Tongue (tissue), 2 donors: Measurements from ENCODE around the gene EPHA5. TPM values are rescaled to one million over a fixed set of nuclear protein-coding genes. Genes with fewer than 3 reads are reported as not detected.
A peak's percentile ranks its signal among the peaks of the same experiment; 100 is the strongest.
"Not testable (repeated sequence)": the region's sequence is repeated elsewhere in the genome, so short reads cannot be mapped to it uniquely, and the experiment has no call there.

ENCODE experiments used
- DNase-seq: peaks from one replicate; pipeline ENCODE4 v3.0.0-alpha.2; 2015
- total RNA-seq: library from RNA; depleted of rRNA; stranded (reverse); fragments of >200 nt; gene quantifications from one replicate; pipeline ENCODE4 v1.2.3, GENCODE V29; 2014

The EPHA5 gene
- total RNA-seq, 1 donor from 2014 or later, result 1.7 TPM

DNA sequence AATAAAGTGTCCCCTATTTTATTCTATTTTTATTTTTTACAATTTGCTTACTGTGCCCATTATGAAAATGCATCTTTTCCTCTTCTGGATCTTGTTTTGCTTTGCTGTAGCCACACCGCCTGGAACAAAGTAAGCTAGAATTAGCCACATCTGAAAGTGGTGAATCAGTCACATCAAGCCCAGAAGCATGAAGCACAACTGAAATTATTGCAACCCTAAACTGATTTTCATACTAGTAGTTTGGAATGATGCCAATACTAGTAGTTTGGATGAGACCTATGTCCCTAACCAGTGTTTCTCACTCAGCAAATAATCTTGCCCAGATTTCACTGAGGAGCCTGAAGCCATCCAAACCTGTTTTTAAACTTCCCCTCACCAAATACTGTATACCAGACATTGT lies 303.0 kb downstream of the EPHA5 start:
- peak; percentile 24 for DNase-seq

DNA sequence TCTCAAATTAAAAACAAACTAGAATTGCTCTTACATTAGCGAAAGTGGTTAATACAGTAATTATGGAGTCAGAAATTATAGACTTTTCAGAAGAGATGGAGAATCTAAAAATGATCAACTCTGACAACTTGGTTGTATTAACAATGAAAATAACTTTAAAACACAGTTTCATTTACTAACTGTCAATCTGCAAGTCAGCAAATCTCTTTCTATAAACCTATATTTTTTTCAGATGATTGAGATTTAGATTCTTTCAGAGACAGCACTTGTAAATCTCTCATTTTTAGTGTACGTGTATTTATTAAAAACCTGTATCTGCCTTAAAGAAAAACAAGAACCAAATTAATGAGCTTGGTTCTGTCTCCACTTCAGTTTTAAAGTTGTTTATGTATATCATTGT lies 311.4 kb downstream of the EPHA5 start:
- no peak for DNase-seq

DNA sequence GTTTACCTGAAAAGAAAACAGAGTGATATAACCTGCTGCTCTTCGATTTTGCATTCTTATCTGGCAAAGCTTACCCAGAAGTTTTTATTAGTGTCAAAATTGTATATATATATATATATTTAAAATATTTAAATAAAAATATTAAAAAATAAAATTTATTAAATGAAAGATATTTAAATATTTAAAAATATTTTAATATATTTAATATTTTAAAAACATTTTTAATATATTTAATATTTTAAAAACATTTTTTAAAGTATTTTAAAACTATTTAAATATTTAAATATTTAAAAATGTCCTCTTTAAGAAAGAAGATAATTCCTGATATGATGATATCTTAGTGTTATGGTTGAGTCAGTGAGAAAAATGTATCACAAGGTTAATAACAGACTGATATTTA lies 317.2 kb downstream of the EPHA5 start:
- DNase-seq, result no peak

DNA sequence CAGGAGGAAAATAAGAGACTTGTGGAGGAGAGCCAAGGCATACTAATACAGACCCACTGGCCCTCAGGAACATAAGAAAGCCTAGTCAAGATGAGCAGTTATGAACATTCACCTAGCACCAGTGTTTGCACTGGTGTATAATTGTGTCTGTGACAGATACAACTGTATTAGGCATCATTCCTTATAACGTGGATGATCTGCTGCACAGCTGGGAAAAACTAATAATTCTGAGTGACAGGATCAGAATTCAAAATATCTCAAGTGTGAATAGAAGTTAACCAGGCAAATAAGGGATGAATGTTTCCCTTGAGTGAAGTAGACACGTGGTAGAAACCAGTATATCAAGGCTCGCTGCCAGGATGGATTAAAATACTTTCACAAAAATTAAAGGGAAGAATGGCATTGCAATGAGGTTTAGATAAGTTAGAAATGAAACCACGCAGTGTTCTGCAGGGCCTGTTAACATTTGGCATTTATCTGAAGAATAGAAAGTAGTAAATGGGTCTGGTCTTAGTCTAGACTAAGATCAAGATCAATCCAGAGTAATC lies 325.9 kb downstream of the EPHA5 start:
- DNase-seq, result peak; percentile 55

DNA sequence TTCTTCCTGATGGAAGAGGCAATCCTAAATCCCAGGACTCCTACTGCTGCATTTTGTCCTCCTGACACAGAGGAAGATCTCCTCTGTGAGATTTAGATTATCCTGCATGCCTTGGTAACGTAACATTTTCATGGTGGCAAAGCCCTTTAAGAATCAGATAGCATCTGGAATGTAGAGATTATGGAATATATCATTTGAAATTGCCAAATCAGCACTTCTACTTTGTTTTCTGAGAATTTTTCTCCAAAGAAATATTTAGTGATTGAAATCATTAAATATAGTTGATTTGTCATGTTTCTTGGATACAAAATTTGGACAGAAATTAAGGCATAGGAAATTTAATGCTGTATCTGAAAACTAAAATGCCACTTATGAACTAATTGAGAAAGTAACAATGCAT lies 326.9 kb downstream of the EPHA5 start:
- DNase-seq, result no peak

DNA sequence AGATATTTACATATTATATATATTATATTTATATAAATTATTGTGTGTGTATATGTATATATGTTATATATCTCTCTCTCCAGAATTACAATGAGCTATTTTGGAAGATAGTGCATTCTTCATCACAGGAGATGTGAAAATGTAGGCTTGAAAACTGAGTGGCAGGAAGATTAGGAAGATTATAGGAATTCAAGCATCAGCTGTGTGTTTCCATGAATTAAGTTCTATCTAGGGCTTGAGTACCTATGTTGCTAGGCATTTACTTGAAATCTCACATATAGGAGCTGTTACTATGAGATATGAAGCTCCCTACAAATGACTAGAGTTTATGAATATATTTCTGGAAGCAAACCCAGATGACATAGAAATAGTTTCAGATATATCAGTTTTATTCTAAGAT lies 328.7 kb downstream of the EPHA5 start:
- DNase-seq, result no peak

DNA sequence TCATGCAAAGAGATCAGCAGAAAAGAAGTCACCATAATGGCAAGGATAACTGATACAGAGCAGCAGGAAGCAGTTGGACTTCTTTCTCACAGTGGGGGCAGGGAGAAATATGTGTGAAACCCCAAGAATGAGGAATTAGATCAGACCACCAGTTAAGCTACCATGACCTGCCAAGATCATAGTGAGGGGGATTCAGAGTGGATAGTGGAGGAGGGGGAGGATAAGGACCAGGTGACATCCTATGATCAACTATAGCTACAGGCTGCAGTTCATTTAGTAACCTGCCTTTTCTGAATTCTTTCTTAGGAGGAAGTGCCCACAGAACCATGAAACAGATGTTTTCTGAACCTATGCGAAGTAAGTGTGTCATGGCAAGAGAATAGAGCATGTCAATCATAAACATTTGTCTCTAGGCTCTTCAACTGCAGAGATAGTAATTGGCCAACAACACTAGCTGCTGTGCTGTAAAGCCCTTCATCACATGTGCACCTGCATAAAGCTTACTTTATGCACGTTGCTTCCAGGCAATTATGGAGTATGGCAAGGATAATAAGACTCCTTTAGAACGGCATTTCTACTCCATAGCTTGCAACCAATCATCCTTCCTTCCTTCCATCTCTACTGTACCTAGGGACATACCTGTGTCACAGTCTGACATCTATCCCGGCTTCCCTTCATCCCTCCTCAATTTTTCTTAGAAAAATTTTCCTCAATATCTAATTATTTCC lies 329.7 kb downstream of the EPHA5 start:
- DNase-seq, result no peak

DNA sequence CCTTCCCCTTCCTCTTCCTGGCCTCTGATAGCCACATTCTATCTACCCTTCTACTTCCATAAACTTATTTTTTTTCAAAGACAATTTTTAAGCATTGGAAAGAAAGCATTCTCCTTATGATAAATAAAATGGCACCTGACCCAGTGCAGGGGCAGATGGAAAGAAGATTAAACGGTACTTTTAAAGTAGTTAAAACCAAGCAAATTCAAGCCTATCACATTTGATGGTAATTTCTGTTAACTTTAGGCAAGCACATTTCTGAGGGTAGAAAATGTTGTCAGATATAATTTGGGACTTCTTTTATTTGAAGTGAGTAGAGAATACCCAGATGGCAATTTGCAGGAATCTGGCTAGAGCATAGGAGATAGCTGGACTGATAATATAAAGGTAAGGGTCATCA lies 332.9 kb downstream of the EPHA5 start:
- no peak for DNase-seq

DNA sequence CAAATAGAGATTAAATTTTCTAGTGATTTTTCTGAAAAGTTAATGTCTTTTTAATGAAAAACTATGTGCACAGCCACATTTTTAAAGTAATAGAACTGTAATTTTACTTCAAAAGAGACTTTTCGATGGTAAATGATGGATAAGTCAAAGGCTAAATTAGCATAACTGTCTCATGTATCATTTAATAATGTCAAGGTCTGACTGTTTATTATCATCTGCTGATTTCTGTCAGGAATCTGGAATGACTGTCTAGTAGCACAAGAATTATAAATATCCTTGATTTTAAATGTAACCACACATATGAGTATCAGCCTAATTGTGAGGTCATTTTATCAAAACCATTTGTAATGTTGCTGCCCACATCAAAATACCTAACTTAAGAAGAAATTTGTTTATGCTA lies 333.8 kb downstream of the EPHA5 start:
- no peak for DNase-seq

DNA sequence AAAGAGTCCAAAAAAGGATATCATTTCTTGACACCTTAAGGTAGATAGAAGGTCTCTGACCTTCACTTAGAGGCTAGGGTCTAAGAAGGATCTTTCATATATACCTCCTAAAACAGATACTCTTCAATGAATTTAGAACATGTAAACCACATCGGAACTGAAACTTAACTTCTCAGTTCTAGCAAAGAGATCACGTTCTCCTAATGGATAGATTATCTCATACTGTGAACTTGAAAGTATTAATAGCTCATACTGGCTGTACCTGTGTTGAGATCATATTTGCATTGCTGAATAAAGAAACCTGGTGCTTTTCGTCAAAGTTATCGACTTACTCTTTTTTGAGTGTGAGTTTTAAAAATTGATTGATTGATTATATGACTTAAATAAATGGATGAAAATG lies 353.8 kb downstream of the EPHA5 start:
- no peak for DNase-seq

DNA sequence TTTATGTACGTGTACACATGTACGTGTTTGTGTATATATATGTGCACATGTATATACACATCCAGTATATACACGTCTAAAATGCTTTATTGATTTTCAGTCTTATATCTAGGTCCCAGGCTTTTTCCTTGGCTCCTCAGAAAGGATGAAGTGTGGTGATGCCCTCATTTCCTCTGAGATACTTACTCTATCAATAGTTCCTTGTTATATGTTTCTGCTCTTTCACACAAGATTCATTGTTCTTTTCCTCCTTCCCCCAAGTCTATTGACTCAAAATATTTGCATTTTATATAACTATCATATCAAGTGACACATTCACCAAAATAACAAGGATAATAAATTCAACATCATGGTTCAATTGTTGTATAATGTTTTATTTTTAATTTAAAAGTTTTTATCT lies 359.2 kb downstream of the EPHA5 start:
- DNase-seq, result no peak

DNA sequence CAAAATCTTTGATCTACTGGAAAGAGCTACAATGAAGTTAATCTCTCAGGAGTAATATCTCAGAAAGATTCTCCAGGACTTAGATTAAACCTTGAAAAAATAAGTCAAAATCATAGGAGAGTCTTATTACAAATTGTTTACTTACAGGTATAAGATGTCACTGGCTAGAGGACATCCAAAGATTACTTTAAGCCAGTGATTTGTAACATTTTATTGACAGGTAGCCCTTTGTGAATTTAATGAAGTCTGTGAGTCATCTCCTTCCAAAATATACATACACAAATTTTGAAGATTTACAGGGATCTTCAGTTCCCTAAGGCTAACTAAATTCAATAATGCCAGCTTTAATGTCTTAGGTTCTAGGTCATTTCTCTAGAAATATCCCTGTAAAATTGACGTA lies 359.7 kb downstream of the EPHA5 start:
- no peak for DNase-seq

DNA sequence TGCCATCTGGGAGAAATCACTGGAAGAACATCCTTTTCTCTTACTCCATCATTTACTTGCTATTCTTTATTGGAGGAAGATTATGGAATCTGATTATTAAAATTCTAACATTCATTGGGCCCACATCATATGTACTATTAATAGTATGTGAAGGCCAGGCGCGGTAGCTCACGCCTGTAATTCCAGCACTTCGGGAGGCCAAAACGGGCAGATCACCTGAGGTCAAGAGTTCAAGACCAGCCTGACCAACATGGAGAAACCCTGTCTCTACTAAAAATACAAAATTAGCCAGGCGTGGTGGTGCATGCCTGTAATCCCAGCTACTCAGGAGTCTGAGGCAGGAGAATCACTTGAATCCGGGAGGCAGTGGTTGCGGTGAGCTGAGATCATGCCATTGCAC lies 361.7 kb downstream of the EPHA5 start:
- DNase-seq, result not testable (repeated sequence)

DNA sequence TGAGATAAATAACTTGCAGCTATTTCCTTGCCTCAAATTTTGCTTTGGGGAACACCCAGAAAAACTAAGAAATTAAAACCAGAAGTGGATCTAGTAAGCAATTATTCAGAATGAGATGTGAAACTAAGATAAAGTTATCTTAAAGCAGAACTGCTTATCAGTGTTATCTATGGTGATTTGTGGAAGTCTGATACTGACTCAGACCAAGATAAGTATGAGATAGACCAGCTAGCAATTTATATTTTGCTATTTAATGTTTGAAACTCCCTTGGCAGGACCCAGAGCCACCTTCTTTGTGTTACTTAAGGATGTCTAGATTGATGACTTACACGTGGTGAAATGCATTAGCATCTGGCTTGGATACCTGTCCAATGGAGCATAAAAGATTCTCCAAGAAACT lies 368.1 kb downstream of the EPHA5 start:
- DNase-seq, result no peak

DNA sequence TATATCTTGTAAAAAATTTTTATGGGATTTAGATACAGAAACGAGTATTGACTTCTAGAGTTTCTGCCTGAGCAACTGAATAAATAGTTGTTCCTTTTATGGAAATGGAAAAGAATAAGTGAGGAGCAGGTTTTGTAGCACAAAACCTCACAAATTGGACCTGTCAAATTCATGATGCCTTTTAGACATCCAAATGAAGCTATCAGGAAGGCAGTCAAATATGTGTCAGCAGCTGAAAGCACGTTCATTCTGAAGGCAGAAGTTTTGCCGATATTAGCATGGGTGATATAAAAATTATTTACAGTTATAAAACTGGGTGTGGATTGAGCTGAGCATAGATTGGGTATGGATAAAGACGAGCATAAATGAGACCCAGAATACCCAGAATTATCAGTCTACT lies 374.0 kb downstream of the EPHA5 start:
- no peak for DNase-seq

DNA sequence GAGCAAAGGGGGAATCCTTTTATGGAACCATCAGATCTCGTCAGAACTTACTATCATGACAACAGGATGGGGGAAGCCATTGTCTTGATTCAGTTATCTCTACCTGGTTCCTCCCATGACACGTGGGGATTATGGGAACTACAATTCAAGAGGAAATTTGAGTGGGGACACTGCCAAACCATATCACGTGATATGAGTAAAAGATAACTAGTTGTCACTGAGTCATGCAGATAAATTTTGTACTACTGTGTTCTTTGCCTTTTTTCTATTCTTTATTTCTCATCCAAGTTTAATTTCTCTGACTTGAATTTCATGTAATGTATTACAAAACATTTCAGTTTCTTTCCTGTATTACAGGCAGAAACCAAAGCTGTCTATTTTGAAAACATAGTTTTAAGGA lies 383.2 kb downstream of the EPHA5 start:
- DNase-seq, result no peak
